Adipocyte (in vitro differentiated cells): ENCODE data around the gene PLK2.

Experiments
- DNase-seq: peaks from one replicate; pipeline ENCODE4 v3.0.0-alpha.2; 2015; ENCODE audit warnings: low read depth
- H3K27me3 ChIP-seq: replicated peaks from 2 replicates; pipeline ENCODE4 v1.7.0; 2013; ENCODE audit warnings: mild to moderate bottlenecking, low read length, moderate library complexity; ENCODE audit not compliant: control insufficient read depth, insufficient read depth
- H3K36me3 ChIP-seq: 2 replicates; pipeline ENCODE4 v1.7.0; 2013; ENCODE audit warnings: low read length, mild to moderate bottlenecking, moderate library complexity; ENCODE audit not compliant: control insufficient read depth, insufficient read depth, severe bottlenecking
- H3K4me1 ChIP-seq: 2 replicates; pipeline ENCODE4 v1.7.0; 2013; ENCODE audit warnings: mild to moderate bottlenecking, low read length, moderate library complexity; ENCODE audit not compliant: control insufficient read depth, insufficient read depth
- H3K4me3 ChIP-seq: 2 replicates; pipeline ENCODE4 v1.7.0; 2013; ENCODE audit warnings: mild to moderate bottlenecking, low read length, moderate library complexity
- H3K9ac ChIP-seq: 2 replicates; pipeline ENCODE4 v1.7.0; 2013; ENCODE audit warnings: mild to moderate bottlenecking, low read length, moderate library complexity
- H3K9me3 ChIP-seq: 2 replicates; pipeline ENCODE4 v1.7.0; 2013; ENCODE audit warnings: mild to moderate bottlenecking, low read length, moderate library complexity; ENCODE audit not compliant: control insufficient read depth

Gene PLK2

DNA sequence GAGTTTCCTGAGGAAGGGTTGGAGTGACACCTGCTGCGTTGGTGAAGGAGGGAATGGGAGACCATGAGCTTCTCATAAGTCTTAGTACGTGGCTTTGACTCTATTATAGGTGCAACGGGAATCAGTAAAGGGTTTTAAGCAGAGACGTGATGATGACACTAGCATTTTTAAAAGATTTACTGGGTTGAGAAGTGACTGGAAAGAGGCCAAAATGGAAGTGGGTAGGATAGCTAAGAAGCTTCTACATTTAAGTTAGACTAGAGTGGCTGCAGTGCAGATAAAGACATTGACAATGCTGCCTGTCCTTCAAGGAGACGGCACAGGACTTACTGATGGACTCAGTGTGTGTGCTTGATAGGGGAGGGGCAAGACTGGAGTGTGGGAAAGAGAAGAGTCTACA is 37.5 kb upstream of the PLK2 start:
- H3K4me3 ChIP-seq = no peak overlapping the region
- H3K27me3 ChIP-seq = peaks cover under 1% of the 10 kb centered on the region

DNA sequence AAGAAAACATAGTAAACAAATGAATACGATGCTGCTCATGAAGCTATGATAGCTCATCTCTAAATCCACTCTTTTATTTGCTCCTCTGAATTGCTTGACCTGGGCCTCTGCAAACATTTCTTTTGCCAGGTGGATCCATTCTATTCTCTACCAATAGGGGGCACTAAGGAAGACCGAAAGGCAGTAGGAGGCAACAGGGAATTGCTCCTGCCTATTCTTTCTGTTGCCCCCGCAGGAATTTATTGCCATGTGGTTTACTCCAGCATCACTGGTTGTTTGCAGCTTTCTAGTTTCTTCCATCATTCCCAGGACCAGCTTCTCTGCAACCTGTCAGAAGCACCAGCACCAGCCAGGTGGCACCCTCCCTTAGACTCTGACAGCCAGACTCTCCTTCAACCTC is 36.6 kb upstream of the PLK2 start:
- no peak overlapping the region for H3K9ac ChIP-seq
- no peaks in the 10 kb centered on the region for H3K9me3 ChIP-seq
- DNase-seq = no peak
- no peaks in the 10 kb centered on the region for H3K27me3 ChIP-seq
- no peaks in the 10 kb centered on the region for H3K36me3 ChIP-seq
- no peaks in the 10 kb centered on the region for H3K4me1 ChIP-seq
- no peak overlapping the region for H3K4me3 ChIP-seq

More for the DNA sequence above, 37.5 kb upstream of the PLK2 start:
- no peak for DNase-seq
- H3K9me3 ChIP-seq = no peaks in the 10 kb centered on the region
- no peaks in the 10 kb centered on the region for H3K4me1 ChIP-seq
- H3K9ac ChIP-seq = no peak overlapping the region
- no peaks in the 10 kb centered on the region for H3K36me3 ChIP-seq

DNA sequence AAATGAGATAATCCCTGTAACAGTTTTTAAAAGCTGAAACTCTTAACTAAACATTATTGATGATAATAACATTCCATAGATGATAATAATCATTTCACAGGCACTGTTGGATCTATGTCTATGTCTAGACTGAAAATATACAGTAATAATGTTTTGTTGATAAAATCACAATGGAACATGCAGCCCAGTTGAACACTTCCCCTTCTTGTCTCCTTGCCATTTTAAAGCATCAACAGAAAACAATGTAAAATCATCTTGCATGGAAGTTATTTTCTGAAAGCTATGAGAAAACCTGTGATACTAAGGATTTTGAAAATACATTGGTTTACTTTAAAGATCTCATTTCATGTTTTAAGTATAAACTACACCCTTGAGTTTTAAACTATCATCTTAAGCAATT is 33.3 kb upstream of the PLK2 start:
- Histone ChIP-seq H3K9me3 (no peaks in the 10 kb centered on the region), H3K4me3 (no peak overlapping the region), H3K27me3 (peaks cover 5% of the 10 kb centered on the region), H3K4me1 (no peaks in the 10 kb centered on the region), H3K36me3 (no peaks in the 10 kb centered on the region), H3K9ac (no peak overlapping the region)
- no peak for DNase-seq

GRCh38 chr5:58491216-58491892 is 31.5 kb upstream of the PLK2 start, which contains the start of gene GAPT:
GAPT (plus strand) TSS chr5:58491435; CDS start chr5:58494537, 3,102 bp downstream.
- Histone ChIP-seq H3K9me3 (no peaks in the 10 kb centered on the region), H3K9ac (no peak within 1 kb of the TSS), H3K4me3 (no peak within 1 kb of the TSS), H3K4me1 (no peaks in the 10 kb centered on the region), H3K27me3 (peaks cover 5% of the 10 kb centered on the region), H3K36me3 (no peaks in the 10 kb centered on the region)
- DNase-seq = no peak

- no peaks in the 10 kb centered on the region for H3K4me1 ChIP-seq
- H3K9ac ChIP-seq = no peak overlapping the region
- DNase-seq = no peak
- H3K9me3 ChIP-seq = no peaks in the 10 kb centered on the region
- H3K27me3 ChIP-seq = peaks cover 10% of the 10 kb centered on the region
- no peak overlapping the region for H3K4me3 ChIP-seq
- no peaks in the 10 kb centered on the region for H3K36me3 ChIP-seq
These were observed 30.6 kb upstream of the PLK2 start for GRCh38 chr5:58490402-58491050.

DNA sequence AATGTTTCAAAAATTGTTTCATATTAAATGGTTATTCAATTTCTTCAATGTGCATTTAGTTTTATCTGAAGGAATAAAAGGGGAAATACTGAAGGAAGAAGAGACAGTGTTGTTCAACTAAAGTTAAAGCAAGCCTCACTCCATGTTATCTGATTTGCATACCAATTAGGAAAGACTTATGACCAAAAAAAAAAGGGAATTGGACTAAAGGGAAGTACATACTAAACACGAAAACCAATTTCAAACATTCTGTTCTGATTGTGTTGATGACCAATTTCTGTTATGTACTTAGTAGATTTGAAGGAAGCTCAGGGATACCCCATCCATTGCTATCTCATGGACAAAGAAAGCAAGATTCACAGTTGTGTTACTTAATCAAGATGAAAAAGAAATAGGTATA is 26.4 kb upstream of the PLK2 start:
- Histone ChIP-seq H3K9me3 (no peaks in the 10 kb centered on the region), H3K4me1 (no peaks in the 10 kb centered on the region), H3K9ac (no peak overlapping the region), H3K36me3 (no peaks in the 10 kb centered on the region), H3K27me3 (peaks cover 20% of the 10 kb centered on the region), H3K4me3 (no peak overlapping the region)
- no peak for DNase-seq

GRCh38 chr5:58484505-58484904 is 24.6 kb upstream of the PLK2 start:
- Histone ChIP-seq H3K4me1 (no peaks in the 10 kb centered on the region), H3K9ac (no peak overlapping the region), H3K36me3 (no peaks in the 10 kb centered on the region), H3K27me3 (peaks cover 20% of the 10 kb centered on the region), H3K4me3 (no peak overlapping the region), H3K9me3 (no peaks in the 10 kb centered on the region)
- no peak for DNase-seq

DNA sequence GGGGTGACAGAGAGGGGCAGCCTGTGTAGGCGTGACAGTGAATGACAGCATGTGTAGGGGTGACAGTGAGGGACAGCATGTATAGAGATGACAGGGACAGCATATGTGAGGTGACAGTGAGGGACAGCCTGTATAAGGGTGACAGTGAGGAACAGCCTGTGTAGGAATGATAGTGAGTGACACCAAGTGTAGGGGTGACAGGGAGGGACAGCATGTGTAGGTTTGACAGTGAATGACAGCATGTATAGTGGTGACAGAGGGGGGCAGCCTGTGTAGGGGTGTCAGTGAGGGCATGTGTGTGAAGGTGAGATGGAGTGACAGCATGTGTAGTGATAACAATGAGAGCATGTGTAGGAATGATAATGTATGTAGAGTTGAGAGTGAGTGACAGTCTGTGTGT is 22.6 kb upstream of the PLK2 start:
- Histone ChIP-seq H3K27me3 (peaks cover 15% of the 10 kb centered on the region), H3K9me3 (no peaks in the 10 kb centered on the region), H3K36me3 (no peaks in the 10 kb centered on the region), H3K9ac (no peak overlapping the region), H3K4me3 (no peak overlapping the region), H3K4me1 (no peaks in the 10 kb centered on the region)
- no peak for DNase-seq

GRCh38 chr5:58481828-58482227 is 21.9 kb upstream of the PLK2 start:
- Histone ChIP-seq H3K36me3 (no peaks in the 10 kb centered on the region), H3K9ac (no peak overlapping the region), H3K27me3 (peaks cover 15% of the 10 kb centered on the region), H3K4me1 (no peaks in the 10 kb centered on the region), H3K4me3 (no peak overlapping the region), H3K9me3 (no peaks in the 10 kb centered on the region)
- no peak for DNase-seq

- DNase-seq = no peak
- no peaks in the 10 kb centered on the region for H3K9me3 ChIP-seq
- H3K36me3 ChIP-seq = no peaks in the 10 kb centered on the region
- H3K4me1 ChIP-seq = no peaks in the 10 kb centered on the region
- H3K4me3 ChIP-seq = no peak overlapping the region
- no peak overlapping the region for H3K9ac ChIP-seq
- H3K27me3 ChIP-seq = peaks cover 13% of the 10 kb centered on the region
These were observed 21.3 kb upstream of the PLK2 start for GRCh38 chr5:58481066-58481676.

DNA sequence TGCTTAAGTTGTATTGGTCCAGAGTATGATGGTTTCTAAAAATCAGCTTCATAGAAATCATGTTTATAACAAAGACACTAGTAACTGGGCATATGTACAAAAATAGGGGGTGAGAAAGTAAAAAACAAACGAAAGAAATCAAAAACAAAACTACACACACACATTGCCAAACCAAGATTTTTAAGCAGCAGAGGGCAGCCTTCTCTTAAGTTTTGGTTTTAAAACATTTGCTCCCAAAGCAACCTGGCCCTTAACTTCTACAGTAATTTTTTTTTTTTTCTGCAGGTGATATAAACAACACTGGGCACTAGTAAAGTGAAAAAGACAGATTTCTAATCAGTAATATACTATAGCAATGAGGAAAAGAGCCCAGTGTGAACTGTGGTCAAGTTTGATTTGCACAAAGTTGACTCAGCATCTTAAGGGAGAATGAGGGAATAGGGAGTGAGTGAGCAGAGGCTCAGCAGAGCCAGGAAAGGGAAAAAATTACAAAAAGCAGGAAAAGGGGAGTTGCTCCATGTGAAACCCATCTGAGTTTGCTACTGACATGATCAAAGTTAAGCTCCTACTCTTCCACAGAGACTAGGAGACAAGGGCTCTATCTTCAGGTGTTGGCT is 18.0 kb upstream of the PLK2 start:
- Histone ChIP-seq H3K27me3 (no peaks in the 10 kb centered on the region), H3K36me3 (no peaks in the 10 kb centered on the region), H3K4me3 (no peak overlapping the region), H3K9ac (no peak overlapping the region), H3K9me3 (peaks cover 2% of the 10 kb centered on the region), H3K4me1 (no peaks in the 10 kb centered on the region)
- no peak for DNase-seq
